ENCODE results near the gene SCYGR6. TPM values are rescaled to one million over a fixed set of nuclear protein-coding genes. Genes with fewer than 3 reads are reported as not detected.
"Not testable (repeated sequence)": the region's sequence is repeated elsewhere in the genome, so short reads cannot be mapped to it uniquely, and the experiment has no call there.

Gene SCYGR6
- total and polyA plus RNA-seq, 4 donors: not detected

GRCh38 chr2:227761740-227762476, 37.4 kb upstream of the SCYGR6 start:
- peak in 1 of 2 donors; percentile 62 for TF ChIP-seq JUND (IDR thresholded peaks at IDR 0.05)
- peak; percentile 48 to 54 for TF ChIP-seq RXRA (IDR thresholded peaks at IDR 0.05)
- TF ChIP-seq SP1 (IDR thresholded peaks at IDR 0.05): peak; percentile 80
- peak; percentile 57 to 78 for TF ChIP-seq HNF4A (conservative IDR thresholded peaks at IDR 0.05)
- no peak for TF ChIP-seq EGR1 (IDR thresholded peaks at IDR 0.05; ENCODE audit: low read depth in 2 of 2)
- peak; percentile 20 to 26 for TF ChIP-seq RAD21 (IDR thresholded peaks at IDR 0.05)
- peak; percentile 37 for TF ChIP-seq HNF4G (IDR thresholded peaks at IDR 0.05)
- no peak for TF ChIP-seq FOXA2 (IDR thresholded peaks at IDR 0.05)
- TF ChIP-seq GABPA (IDR thresholded peaks at IDR 0.05 in 1 of 2, conservative IDR thresholded peaks at IDR 0.05 in 1 of 2): no peak

DNA sequence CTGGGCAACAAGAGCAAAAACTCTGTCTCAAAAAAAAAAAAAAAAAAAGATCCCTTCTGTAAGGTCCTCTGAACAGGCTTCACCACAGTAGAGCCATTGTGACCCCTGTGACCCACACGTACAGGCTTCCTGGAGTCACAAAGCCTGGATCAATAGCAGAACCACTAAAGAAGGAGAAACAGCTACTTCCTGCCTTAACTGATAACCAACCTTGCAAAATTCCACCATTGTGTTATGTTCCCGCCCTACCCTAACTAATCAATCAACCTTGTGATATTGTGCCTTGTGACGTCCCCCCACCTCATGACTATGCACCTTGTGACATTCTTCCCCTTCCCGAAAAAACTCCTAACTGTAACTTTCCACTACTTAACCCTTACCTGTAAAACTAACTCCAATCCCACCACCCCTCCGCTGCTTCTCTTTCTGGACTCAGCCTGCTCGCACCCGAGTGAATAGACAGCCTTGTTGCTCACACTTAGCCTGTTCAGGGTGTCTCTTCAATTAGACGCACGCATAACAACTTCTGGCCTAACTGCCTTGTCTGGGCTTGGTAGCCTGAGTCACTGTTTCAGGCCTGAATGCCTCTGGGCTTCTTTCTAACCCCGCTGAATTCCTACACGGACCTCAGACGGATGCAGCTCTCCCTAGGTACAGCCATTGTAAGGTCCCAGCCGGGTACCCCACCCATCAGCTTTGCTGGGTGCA, 35.0 kb upstream of the SCYGR6 start:
- no peaks in the 10 kb centered on the region for H3K27me3 ChIP-seq (ENCODE audit: control insufficient read depth in 4 of 4, insufficient read depth in 4 of 4, low read length in 3 of 4)
- peak; percentile 37 for TF ChIP-seq NR2F2 (IDR thresholded peaks at IDR 0.05)
- TF ChIP-seq FOXA2 (IDR thresholded peaks at IDR 0.05): no peak
- no peak for TF ChIP-seq YY1 (IDR thresholded peaks at IDR 0.05)
- no peak for TF ChIP-seq RAD21 (IDR thresholded peaks at IDR 0.05)
- WGBS: 81% methylated on average over 13 of the region's 13 CpGs
- H3K36me3 ChIP-seq (ENCODE audit: control insufficient read depth in 4 of 4, insufficient read depth in 3 of 4, low read depth in 1 of 4, low read length in 3 of 4): no peaks in the 10 kb centered on the region
- no peak for DNase-seq (ENCODE audit: low spot score)
- H3K4me1 ChIP-seq (ENCODE audit: control insufficient read depth in 4 of 4, insufficient read depth in 4 of 4, low read length in 3 of 4): peaks cover 0 to 7% (median 0%) of the 10 kb centered on the region in 4 donors
- H3K4me3 ChIP-seq (ENCODE audit: low read depth in 1 of 3, low read length in 3 of 3): no peak overlapping the region
- no peak overlapping the region for H3K9ac ChIP-seq (ENCODE audit: low read depth in 1 of 2, low read length in 2 of 2)
- H3K9me3 ChIP-seq (ENCODE audit: control insufficient read depth in 4 of 4, low read length in 3 of 4): no peaks in the 10 kb centered on the region
- H3K27ac ChIP-seq (ENCODE audit: low read depth in 1 of 2, low read length in 2 of 2): no peak overlapping the region

More at GRCh38 chr2:227761740-227762476, 37.4 kb upstream of the SCYGR6 start:
- Histone ChIP-seq H3K27me3 (ENCODE audit: control insufficient read depth in 4 of 4, insufficient read depth in 4 of 4, low read length in 3 of 4) (no peaks in the 10 kb centered on the region), H3K9me3 (ENCODE audit: control insufficient read depth in 4 of 4, low read length in 3 of 4) (no peaks in the 10 kb centered on the region), H3K4me1 (ENCODE audit: control insufficient read depth in 4 of 4, insufficient read depth in 4 of 4, low read length in 3 of 4) (peaks cover 0 to 12% (median 0%) of the 10 kb centered on the region in 4 donors), H3K27ac (ENCODE audit: low read depth in 1 of 2, low read length in 2 of 2) (peak overlapping the region in 1 of 2 donors; percentile 12), H3K4me3 (ENCODE audit: low read depth in 1 of 3, low read length in 3 of 3) (no peak overlapping the region), H3K36me3 (ENCODE audit: control insufficient read depth in 4 of 4, insufficient read depth in 3 of 4, low read depth in 1 of 4, low read length in 3 of 4) (no peaks in the 10 kb centered on the region), H3K9ac (ENCODE audit: low read depth in 1 of 2, low read length in 2 of 2) (no peak overlapping the region)
- 54% methylated on average over 6 of the region's 6 CpGs for WGBS
- DNase-seq (ENCODE audit: low spot score): no peak

DNA sequence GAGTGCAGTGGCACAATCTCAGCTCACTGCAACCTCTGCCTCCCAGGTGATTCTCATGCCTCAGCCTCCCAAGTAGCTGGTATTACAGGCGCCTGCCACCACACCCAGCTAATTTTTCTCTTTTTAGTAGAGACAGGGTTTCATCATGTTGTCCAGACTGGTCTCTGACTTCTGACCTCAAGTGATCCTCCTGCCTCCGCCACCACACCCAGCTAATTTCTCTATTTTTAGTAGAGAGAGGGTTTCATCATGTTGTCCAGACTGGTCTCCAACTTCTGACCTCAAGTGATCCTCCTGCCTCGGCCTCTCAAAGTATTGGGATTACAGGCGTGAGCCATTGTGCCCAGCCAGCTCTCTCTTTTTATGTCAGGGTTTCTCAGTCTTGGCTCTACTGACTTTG, 31.7 kb upstream of the SCYGR6 start:
- H3K9ac ChIP-seq (ENCODE audit: low read depth in 1 of 2, low read length in 2 of 2); H3K36me3 ChIP-seq (ENCODE audit: control insufficient read depth in 4 of 4, insufficient read depth in 3 of 4, low read depth in 1 of 4, low read length in 3 of 4): not testable (repeated sequence)
- 69% methylated on average over 4 of the region's 4 CpGs for WGBS

DNA sequence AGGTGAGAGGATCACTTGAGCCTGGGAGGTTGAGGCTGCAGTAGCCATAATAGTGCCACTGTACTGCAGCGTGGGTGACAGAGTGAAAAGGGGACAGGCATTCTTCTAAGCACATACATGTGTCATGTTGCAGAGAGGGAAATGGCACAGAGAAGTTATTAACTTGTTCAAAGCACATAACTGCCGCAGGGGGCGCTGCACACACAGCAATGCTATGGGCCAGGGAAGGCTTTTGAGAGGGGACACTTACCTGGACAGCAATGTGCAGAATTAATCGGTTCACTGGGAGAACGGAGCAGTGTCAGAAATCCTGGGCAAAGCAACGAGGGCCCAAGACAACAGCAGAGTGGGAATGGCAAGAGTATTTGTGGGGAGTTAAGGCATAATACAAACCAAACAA, 23.5 kb upstream of the SCYGR6 start:
- no peak for DNase-seq (ENCODE audit: low spot score)
- no peak overlapping the region for H3K27ac ChIP-seq (ENCODE audit: low read depth in 1 of 2, low read length in 2 of 2)
- H3K9me3 ChIP-seq (ENCODE audit: control insufficient read depth in 4 of 4, low read length in 3 of 4): no peaks in the 10 kb centered on the region
- WGBS: 80% methylated on average over 6 of the region's 6 CpGs
- TF ChIP-seq JUND (IDR thresholded peaks at IDR 0.05): no peak
- no peak overlapping the region for H3K9ac ChIP-seq (ENCODE audit: low read depth in 1 of 2, low read length in 2 of 2)
- no peaks in the 10 kb centered on the region for H3K27me3 ChIP-seq (ENCODE audit: control insufficient read depth in 4 of 4, insufficient read depth in 4 of 4, low read length in 3 of 4)
- no peaks in the 10 kb centered on the region for H3K4me1 ChIP-seq (ENCODE audit: control insufficient read depth in 4 of 4, insufficient read depth in 4 of 4, low read length in 3 of 4)
- no peak overlapping the region for H3K4me3 ChIP-seq (ENCODE audit: low read depth in 1 of 3, low read length in 3 of 3)
- no peaks in the 10 kb centered on the region for H3K36me3 ChIP-seq (ENCODE audit: control insufficient read depth in 4 of 4, insufficient read depth in 3 of 4, low read depth in 1 of 4, low read length in 3 of 4)

More for the DNA sequence above, 31.7 kb upstream of the SCYGR6 start:
- not testable (repeated sequence) for H3K27me3 ChIP-seq (ENCODE audit: control insufficient read depth in 4 of 4, insufficient read depth in 4 of 4, low read length in 3 of 4); H3K4me1 ChIP-seq (ENCODE audit: control insufficient read depth in 4 of 4, insufficient read depth in 4 of 4, low read length in 3 of 4); H3K4me3 ChIP-seq (ENCODE audit: low read depth in 1 of 3, low read length in 3 of 3); H3K27ac ChIP-seq (ENCODE audit: low read depth in 1 of 2, low read length in 2 of 2); DNase-seq (ENCODE audit: low spot score); H3K9me3 ChIP-seq (ENCODE audit: control insufficient read depth in 4 of 4, low read length in 3 of 4)
